Mucosa of descending colon (tissue), 3 donors: Measurements from ENCODE around the gene ZSWIM6. TPM values are rescaled to one million over a fixed set of nuclear protein-coding genes. Genes with fewer than 3 reads are reported as not detected.
"Not testable (repeated sequence)": the region's sequence is repeated elsewhere in the genome, so short reads cannot be mapped to it uniquely, and the experiment has no call there.

Experiments used
- ATAC-seq: fragments of 200-7000 bp; cut with Tn5 transposase; one replicate; pipeline ENCODE4 v1.9.1; 2020; ENCODE audit warnings: mild to moderate bottlenecking, moderate library complexity
- DNase-seq, 3 donors: peaks; one replicate each; pipeline ENCODE4 v3.0.0-alpha.2; 2020
- H3K36me3 ChIP-seq: fragments of 200-600 bp; one replicate; pipeline ENCODE4 v1.8.0; 2021; ENCODE audit warnings: low read depth, mild to moderate bottlenecking
- H3K4me1 ChIP-seq: fragments of 200-600 bp; one replicate; pipeline ENCODE4 v1.8.0; 2021; ENCODE audit warnings: low read depth, mild to moderate bottlenecking
- H3K4me3 ChIP-seq: fragments of 200-600 bp; one replicate; pipeline ENCODE4 v1.8.0; 2021; ENCODE audit warnings: mild to moderate bottlenecking
- H3K9me3 ChIP-seq: fragments of 200-600 bp; one replicate; pipeline ENCODE4 v1.8.0; 2021; ENCODE audit warnings: mild to moderate bottlenecking
- intact Hi-C, 2 donors: fragments of 100-400 bp; cut with DNase I in 1 of 2; cut with micrococcal nuclease in 1 of 2; formaldehyde crosslinking; loops; one replicate each; pipeline versions ENCODE4 v1.11.0 to v1.11.1; 2022; cut with DNase I, micrococcal nuclease
- total RNA-seq, 3 donors: library from RNA; stranded (reverse); fragmentation: NEBNext Ultra II Directional in 2 of 3; extraction: Animal tissue kit (Norgen Biotek cat#: 25700) in 2 of 3; gene quantifications; one replicate each; pipeline versions ENCODE4 v1.2.1 to v1.2.4, GENCODE V29; 2021 to 2023
- TF ChIP-seq, protein P1 (sequence below): fragments of 200-600 bp; IDR thresholded peaks from one replicate; pipeline ENCODE4 v1.8.0; 2022; ENCODE audit warnings: antibody characterized with exemption, mild to moderate bottlenecking
- donor health status: DM: no; HTN: no; CAD: no; lungs with moderate emphysema.
- donor health status: DM: no; HTN: no; CAD: no.
- donor health status: DM: no; HTN: yes; CAD: no.

ZSWIM6 gene
- total RNA-seq, 3 donors from 2014 or later: 26.2 to 39.4 (median 27.8) TPM

DNA sequence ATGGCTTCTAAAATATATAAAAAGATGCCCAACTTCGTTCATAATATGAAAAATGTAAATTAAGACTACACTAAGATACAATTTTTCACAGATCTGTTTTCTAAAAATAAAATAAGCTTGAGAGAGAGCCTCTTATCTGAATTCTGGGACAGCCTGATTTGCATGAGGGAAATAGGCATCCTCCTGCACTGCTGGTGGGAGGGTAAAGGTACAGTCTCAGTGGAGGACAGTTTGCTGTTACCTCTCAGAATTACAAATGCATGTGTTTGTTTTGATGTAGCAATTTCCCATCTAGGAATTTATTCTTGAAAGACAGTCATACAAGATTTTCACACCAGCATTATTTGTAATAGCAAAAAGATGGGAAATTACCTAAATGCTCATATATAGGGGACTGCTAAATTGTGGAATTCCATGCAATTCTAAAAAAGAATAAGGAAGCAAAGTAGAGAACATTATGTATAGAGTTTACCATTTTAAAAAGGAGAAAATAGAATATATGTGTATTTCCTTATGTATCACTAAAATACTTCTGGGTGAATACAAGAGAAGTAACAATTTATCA, 75.7 kb downstream of the ZSWIM6 start:
- no peak overlapping the region for H3K4me3 ChIP-seq
- DNase-seq: no peak
- no peak for ATAC-seq
- H3K4me1 ChIP-seq: peaks cover 12% of the 10 kb centered on the region
- TF ChIP-seq, protein P1, sequence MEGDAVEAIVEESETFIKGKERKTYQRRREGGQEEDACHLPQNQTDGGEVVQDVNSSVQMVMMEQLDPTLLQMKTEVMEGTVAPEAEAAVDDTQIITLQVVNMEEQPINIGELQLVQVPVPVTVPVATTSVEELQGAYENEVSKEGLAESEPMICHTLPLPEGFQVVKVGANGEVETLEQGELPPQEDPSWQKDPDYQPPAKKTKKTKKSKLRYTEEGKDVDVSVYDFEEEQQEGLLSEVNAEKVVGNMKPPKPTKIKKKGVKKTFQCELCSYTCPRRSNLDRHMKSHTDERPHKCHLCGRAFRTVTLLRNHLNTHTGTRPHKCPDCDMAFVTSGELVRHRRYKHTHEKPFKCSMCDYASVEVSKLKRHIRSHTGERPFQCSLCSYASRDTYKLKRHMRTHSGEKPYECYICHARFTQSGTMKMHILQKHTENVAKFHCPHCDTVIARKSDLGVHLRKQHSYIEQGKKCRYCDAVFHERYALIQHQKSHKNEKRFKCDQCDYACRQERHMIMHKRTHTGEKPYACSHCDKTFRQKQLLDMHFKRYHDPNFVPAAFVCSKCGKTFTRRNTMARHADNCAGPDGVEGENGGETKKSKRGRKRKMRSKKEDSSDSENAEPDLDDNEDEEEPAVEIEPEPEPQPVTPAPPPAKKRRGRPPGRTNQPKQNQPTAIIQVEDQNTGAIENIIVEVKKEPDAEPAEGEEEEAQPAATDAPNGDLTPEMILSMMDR: no peak
- H3K36me3 ChIP-seq: no peaks in the 10 kb centered on the region
- no peaks in the 10 kb centered on the region for H3K9me3 ChIP-seq
- intact Hi-C loops: no loop called here

DNA sequence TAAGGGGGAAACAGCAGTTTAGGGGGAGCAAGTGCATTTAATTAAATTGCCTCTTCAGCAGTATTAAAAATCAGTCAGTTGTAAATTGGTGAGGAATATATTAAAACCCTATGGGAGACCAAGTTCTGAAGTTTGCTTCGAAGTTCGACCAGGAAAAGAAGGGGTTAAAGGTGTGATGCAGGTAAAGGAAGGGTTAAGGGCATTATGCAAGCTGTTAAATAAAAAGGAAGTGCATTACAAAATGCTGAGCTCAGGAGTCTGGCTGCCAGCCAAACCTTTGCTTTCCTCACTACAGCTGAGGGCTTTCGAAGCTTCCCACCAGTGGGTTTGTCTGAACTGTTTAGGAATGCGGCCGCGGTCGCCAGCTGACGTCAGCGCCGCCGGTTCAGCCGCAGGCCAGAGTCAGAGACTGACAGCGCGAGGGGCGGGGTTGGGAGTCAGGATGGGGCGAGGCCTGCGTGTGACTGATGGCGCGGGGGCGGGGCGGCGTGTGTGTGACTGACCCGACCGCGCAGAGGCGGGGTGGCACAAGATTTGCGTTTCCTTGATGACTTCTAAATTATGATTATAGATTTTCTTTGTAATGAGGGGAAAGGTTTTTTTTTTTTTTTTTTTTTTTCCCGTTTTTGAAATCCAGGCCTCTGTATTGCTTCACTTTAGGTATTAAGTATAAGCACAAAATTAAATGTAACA, 76.6 kb downstream of the ZSWIM6 start:
- Histone ChIP-seq H3K36me3 (no peaks in the 10 kb centered on the region), H3K9me3 (no peaks in the 10 kb centered on the region), H3K4me3 (peak overlapping the region; percentile 9), H3K4me1 (peaks cover 12% of the 10 kb centered on the region)
- TF ChIP-seq, protein P1: no peak
- intact Hi-C loops: no loop called here
- DNase-seq: peak; percentile 99
- peak; percentile 99 for ATAC-seq

DNA sequence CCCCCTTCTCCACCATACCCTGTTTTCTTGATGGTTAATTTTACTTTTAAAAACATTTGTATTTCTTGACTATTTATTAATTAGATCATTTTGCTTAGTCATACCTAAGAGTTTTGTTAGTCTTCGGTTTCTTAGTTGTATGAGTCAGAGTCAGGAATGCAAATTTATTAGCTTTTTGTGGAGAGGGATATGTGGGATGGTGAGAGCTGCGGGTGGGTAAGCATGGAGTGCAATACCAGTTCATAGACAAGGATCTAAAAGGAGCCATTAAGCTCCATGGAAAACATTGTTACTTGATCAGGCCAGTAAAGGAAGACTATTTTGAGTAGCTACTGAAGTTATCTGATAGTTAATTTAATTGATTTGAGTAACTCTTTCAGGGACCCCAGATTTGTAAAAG, 77.5 kb downstream of the ZSWIM6 start:
- ATAC-seq: no peak
- Histone ChIP-seq H3K4me3 (no peak overlapping the region), H3K9me3 (no peaks in the 10 kb centered on the region), H3K4me1 (peaks cover 12% of the 10 kb centered on the region), H3K36me3 (no peaks in the 10 kb centered on the region)
- TF ChIP-seq, protein P1: no peak
- intact Hi-C loops: no loop called here
- DNase-seq: no peak

DNA sequence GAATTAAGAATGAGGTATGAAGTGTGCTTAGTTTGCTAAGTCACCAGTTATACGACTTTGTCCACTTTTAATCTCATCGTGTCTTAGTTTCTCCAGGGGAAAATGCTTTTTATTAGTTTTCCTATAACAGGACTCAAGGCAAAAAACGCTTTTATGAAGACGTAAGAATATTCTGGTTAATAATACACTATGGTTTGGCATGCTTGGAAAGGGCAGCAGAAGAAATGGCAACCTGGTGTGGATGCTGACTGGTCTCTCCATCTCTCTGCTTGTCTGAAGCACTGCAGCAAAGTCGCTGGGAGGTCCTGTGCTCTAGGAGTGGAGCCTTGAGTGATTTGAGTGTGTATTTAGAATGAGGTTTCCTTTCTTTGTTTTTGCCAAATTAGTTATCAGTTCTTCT, 78.8 kb downstream of the ZSWIM6 start:
- no peak for DNase-seq
- intact Hi-C loops: no loop called here
- TF ChIP-seq, protein P1: no peak
- Histone ChIP-seq H3K9me3 (no peaks in the 10 kb centered on the region), H3K36me3 (no peaks in the 10 kb centered on the region), H3K4me1 (peaks cover 12% of the 10 kb centered on the region), H3K4me3 (no peak overlapping the region)
- ATAC-seq: no peak

DNA sequence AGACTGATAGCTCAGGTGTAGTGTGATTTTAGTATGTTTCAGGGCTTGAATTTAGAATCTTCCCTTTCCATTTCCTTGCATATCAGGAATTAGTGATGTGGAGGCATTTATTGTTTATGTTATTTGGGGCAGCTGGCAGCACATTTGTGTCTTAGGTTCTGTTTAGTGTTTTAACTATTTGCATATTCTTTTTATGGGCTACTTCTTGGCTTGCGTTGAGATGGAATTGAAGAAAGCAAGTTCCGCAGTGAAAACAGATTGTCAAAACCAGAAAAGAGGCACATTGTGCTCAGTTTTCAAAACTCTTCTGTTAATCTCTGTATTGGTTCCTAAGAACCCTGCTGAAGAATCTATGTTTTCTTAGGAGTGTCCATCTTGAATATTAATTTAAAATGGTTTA, 80.3 kb downstream of the ZSWIM6 start:
- intact Hi-C loops: no loop called here
- ATAC-seq (no peak), DNase-seq (no peak)
- Histone ChIP-seq H3K4me3 (no peak overlapping the region), H3K36me3 (no peaks in the 10 kb centered on the region), H3K4me1 (peaks cover 12% of the 10 kb centered on the region), H3K9me3 (no peaks in the 10 kb centered on the region)
- TF ChIP-seq, protein P1: no peak

DNA sequence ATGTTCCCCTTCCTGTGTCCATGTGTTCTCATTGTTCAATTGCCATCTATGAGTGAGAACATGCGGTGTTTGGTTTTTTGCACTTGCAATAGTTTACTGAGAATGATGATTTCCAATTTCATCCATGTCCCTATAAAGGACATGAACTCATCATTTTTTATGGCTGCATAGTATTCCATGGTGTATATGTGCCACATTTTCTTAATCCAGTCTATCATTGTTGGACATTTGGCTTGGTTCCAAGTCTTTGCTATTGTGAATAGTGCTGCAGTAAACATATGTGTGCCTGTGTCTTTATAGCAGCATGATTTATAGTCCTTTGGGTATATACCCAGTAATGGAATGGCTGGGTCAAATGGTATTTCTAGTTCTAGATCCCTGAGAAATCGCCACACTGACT, 81.1 kb downstream of the ZSWIM6 start:
- DNase-seq, H3K4me3 ChIP-seq, H3K36me3 ChIP-seq, ATAC-seq, H3K9me3 ChIP-seq, intact Hi-C loops: not testable (repeated sequence)
- peaks cover 12% of the 10 kb centered on the region for H3K4me1 ChIP-seq
